Body of pancreas (tissue), 4 donors: ENCODE data around the gene EVL. TPM values are rescaled to one million over a fixed set of nuclear protein-coding genes. Genes with fewer than 3 reads are reported as not detected.
"Not testable (repeated sequence)": the region's sequence is repeated elsewhere in the genome, so short reads cannot be mapped to it uniquely, and the experiment has no call there.

Source experiments
- ATAC-seq: fragments of 150-250 bp; one replicate; pipeline ENCODE4 v1.9.1; 2016
- DNase-seq, 4 donors: peaks; one replicate each; pipeline ENCODE4 v3.0.0-alpha.2; 2019
- H3K27ac ChIP-seq, 4 donors: fragments of 200-600 bp; sonication (generic); 1 replicate in 3 of 4; 2 replicates in 1 of 4; pipeline versions ENCODE4 v1.5.1 to v1.6.1; 2016 to 2019; ENCODE audit warnings: mild to moderate bottlenecking in 1 of 4, mixed read lengths in 1 of 4, moderate library complexity in 1 of 4
- H3K27me3 ChIP-seq, 2 donors: fragments of 200-600 bp; sonication (generic); one replicate each; pipeline ENCODE4 v1.6.0; 2016; ENCODE audit warnings: mild to moderate bottlenecking in 1 of 2
- H3K36me3 ChIP-seq, 2 donors: fragments of 200-600 bp; sonication (generic); replicated peaks in 1 of 2; 2 replicates each; pipeline ENCODE4 v1.5.1; 2016; ENCODE audit warnings: low read depth in 2 of 2; ENCODE audit not compliant: insufficient read depth in 1 of 2
- H3K4me1 ChIP-seq: fragments of 200-600 bp; sonication (generic); one replicate; pipeline ENCODE4 v1.6.0; 2016
- H3K4me3 ChIP-seq, 2 donors: fragments of 200-600 bp; sonication (generic); 1 replicate in 1 of 2; 2 replicates in 1 of 2; pipeline ENCODE4 v1.5.1; 2016 to 2019
- H3K9me3 ChIP-seq, 3 donors: fragments of 200-600 bp; sonication (generic); 1 replicate in 2 of 3; 2 replicates in 1 of 3; pipeline ENCODE4 v1.5.1; 2016
- POLR2A ChIP-seq, 3 donors: fragments of 450-650 bp; IDR thresholded peaks; one replicate each; pipeline ENCODE4 v1.6.1; 2016; ENCODE audit warnings: antibody characterized with exemption in 3 of 3, mild to moderate bottlenecking in 2 of 3
- WGBS, 2 donors: methylation state at CpG; one replicate each; pipeline ENCODE4 v1.1.5; 2017; 5-methylcytosine and 5-hydroxymethylcytosine counted together
- intact Hi-C: fragments of 100-400 bp; cut with DNase I; formaldehyde crosslinking; loops from one replicate; pipeline ENCODE4 v1.15.1; 2023
- total RNA-seq, 2 donors: library from RNA; depleted of rRNA; stranded (reverse); fragments of >200 nt; gene quantifications; one replicate each; pipeline ENCODE4 v1.1.0, GENCODE V29; 2016
- TF ChIP-seq, protein P1 (sequence below), 7 experiments: fragments of 450-650 bp in 4 of 7; fragments of 200-600 bp in 3 of 7; sonication (generic) in 3 of 7; IDR thresholded peaks; one replicate each; pipeline ENCODE4 v1.5.1; 2016 to 2019; ENCODE audit warnings: antibody characterized with exemption in 7 of 7

EVL gene
- total RNA-seq, 2 donors from 2014 or later: 22.3 to 57.7 TPM

DNA sequence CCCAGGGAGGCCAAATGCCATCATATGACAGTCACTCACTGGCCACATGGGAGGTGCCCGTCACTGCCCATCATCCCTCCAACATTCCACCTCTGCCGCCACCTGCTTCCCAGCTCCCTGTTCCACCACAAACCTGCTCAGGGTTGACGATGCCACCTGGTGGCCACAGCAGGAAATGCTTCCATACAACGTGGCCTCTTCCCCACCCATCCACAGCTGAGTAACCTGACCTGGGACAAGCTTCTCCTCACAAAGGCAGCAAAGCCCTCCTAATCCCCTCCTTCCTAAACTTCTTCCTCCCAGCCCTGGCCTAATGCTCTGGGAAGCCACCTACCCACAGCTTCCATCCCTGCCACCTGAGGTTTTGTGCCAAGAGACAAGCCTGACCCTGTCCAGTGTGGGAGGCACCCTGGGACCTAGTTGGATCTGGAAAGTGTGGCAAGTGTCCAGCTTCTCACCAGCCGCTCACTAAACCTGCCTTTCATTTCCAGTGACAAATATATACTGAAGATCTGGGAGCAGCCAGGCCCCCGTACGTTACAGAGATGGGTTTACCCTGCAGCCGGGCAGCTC lies 89.9 kb downstream of the EVL start:
- H3K9me3 ChIP-seq: no peaks in the 10 kb centered on the region
- H3K27me3 ChIP-seq: no peaks in the 10 kb centered on the region
- intact Hi-C loops: no loop called here
- WGBS, 2 donors: 49 to 65% methylated on average over 8 of the region's 8 CpGs
- TF ChIP-seq POLR2A (IDR thresholded peaks at IDR 0.05): no peak
- TF ChIP-seq, protein P1, sequence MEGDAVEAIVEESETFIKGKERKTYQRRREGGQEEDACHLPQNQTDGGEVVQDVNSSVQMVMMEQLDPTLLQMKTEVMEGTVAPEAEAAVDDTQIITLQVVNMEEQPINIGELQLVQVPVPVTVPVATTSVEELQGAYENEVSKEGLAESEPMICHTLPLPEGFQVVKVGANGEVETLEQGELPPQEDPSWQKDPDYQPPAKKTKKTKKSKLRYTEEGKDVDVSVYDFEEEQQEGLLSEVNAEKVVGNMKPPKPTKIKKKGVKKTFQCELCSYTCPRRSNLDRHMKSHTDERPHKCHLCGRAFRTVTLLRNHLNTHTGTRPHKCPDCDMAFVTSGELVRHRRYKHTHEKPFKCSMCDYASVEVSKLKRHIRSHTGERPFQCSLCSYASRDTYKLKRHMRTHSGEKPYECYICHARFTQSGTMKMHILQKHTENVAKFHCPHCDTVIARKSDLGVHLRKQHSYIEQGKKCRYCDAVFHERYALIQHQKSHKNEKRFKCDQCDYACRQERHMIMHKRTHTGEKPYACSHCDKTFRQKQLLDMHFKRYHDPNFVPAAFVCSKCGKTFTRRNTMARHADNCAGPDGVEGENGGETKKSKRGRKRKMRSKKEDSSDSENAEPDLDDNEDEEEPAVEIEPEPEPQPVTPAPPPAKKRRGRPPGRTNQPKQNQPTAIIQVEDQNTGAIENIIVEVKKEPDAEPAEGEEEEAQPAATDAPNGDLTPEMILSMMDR (IDR thresholded peaks at IDR 0.05): peak in 6 of 7 experiments; percentile 21 to 57 (median 30)
- peaks cover 44% of the 10 kb centered on the region for H3K4me1 ChIP-seq
- no peak for DNase-seq
- peak overlapping the region in 3 of 4 donors; percentile 62 to 74 (median 67) for H3K27ac ChIP-seq
- ATAC-seq: no peak
- no peak overlapping the region for H3K4me3 ChIP-seq
- H3K36me3 ChIP-seq: no peaks in the 10 kb centered on the region

DNA sequence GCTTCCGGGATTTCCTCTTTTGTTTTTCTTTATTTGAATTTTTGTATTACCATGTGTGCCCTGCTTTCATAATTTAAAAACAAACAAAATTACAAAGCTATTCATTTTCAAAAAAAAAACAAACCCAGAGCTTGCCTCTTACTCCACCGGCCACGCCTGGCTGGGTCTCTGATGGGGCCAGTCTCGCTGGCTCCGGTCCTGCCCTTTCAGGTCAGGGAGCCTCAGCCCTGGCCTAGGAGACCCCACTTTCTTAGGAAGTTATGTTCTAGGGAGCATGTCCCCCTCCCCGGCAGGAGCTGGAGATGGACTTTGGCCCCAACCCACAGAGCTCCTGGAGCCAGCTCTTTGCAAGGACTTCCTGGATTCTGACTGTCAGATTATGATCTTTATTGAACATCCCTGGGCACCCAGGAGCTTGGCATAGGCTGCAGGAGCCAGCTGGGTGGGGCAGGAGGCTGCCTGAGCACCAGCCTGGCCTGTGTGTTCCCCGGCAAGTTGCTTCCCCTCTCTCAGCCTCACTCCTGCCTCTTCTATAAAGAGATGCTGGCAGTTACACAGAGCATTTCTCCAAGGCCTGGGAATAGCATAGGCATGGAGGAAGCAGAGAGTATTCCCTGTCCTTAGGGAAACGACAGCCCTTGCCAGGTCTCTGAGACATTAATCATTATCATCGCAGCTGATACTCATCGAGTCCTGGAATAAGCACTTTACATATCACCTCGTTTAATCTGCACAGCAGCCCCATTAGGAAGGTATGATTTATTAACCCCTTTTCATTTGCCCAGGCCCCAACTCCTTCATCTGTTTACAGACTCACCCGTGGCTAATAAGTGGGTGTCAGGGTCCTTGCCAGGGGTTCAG lies 90.8 kb downstream of the EVL start:
- no peak for ATAC-seq
- intact Hi-C loops: no loop called here

GRCh38 chr14:100156776-100157175 lies 91.6 kb downstream of the EVL start:
- Histone ChIP-seq H3K36me3 (no peaks in the 10 kb centered on the region), H3K27ac (peak overlapping the region in 1 of 4 donors; percentile 67), H3K27me3 (no peaks in the 10 kb centered on the region), H3K9me3 (no peaks in the 10 kb centered on the region), H3K4me1 (peaks cover 32% of the 10 kb centered on the region), H3K4me3 (no peak overlapping the region)
- DNase-seq (no peak), ATAC-seq (no peak)
- intact Hi-C loops: no loop called here
- 80 to 85% methylated on average over 6 of the region's 6 CpGs for WGBS, 2 donors
- TF ChIP-seq, protein P1 (IDR thresholded peaks at IDR 0.05): no peak
- no peak for TF ChIP-seq POLR2A (IDR thresholded peaks at IDR 0.05)

More for the DNA sequence above, 90.8 kb downstream of the EVL start:
- 45 to 70% methylated on average over 12 of the region's 12 CpGs for WGBS, 2 donors
- H3K4me3 ChIP-seq: no peak overlapping the region
- H3K27ac ChIP-seq: peak overlapping the region in 3 of 4 donors; percentile 62 to 74 (median 67)
- H3K27me3 ChIP-seq: no peaks in the 10 kb centered on the region
- peak in 1 of 4 donors; percentile 40 for DNase-seq
- H3K9me3 ChIP-seq: no peaks in the 10 kb centered on the region
- H3K4me1 ChIP-seq: peaks cover 37% of the 10 kb centered on the region
- no peaks in the 10 kb centered on the region for H3K36me3 ChIP-seq
- TF ChIP-seq POLR2A (IDR thresholded peaks at IDR 0.05): no peak
- TF ChIP-seq, protein P1 (IDR thresholded peaks at IDR 0.05): no peak

DNA sequence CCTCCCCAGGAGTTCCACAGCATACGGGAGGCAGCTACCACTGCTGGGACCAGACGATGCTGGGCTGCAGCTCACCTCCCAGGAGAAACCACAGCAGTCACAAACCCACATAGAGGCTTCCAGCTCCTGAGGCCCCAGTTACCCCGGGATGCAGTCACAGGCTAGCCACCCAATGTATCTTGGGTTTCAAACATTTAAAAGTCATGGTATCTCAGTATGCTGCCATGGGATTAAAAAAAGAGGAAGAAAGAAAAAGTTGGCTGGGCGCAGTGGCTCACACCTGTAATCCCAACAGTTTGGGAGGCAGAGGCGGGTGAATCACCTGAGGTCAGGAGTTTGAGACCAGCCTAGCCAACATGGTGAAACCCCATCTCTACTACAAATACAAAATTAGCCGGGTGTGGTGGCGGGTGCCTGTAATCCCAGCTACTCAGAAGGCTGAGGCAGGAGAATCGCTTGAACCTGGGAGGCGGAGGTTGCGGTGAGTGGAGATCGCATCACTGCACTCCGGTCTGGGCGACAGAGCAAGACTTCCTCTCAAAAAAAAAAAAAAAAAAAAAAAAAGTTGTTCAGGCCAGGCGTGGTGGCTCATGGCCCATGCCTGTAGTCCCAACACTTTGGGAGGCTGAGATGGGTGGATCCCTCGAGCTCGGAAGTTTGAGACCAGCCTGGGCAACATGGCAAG lies 92.5 kb downstream of the EVL start:
- H3K27ac ChIP-seq, ATAC-seq, H3K27me3 ChIP-seq, DNase-seq, H3K36me3 ChIP-seq, intact Hi-C loops, H3K9me3 ChIP-seq, H3K4me3 ChIP-seq: not testable (repeated sequence)
- H3K4me1 ChIP-seq: peaks cover 32% of the 10 kb centered on the region
- WGBS, 2 donors: 81 to 87% methylated on average over 16 of the region's 16 CpGs

DNA sequence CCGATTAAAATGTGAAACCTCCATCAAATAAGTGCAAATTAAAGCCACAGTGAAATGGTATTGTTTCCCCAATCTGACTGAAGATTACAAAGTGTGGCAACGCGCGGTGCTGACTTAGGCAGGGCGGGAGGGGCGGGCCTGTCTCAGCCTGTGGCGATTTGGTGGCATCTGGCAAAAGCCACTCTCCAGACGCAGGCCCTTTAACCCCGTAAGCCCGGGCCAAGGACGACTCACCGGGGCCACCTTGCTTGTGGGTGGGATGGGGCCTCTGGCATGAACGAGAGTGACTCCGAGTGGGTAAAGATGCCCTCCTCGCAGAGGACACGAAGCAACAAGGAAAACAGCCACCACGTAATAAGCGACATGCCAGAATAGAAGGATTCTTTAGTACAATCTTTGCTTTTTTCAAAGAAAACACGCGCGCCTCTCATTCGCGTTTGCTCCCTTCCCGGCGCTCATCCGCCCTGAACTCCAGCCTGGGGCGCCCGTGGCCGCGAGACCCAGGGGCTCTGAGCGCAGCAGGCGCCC lies 93.4 kb downstream of the EVL start:
- no peak for TF ChIP-seq POLR2A (IDR thresholded peaks at IDR 0.05)
- TF ChIP-seq, protein P1 (IDR thresholded peaks at IDR 0.05): no peak
- WGBS, 2 donors: 11% methylated on average over 26 to 32 of the region's 32 CpGs
- Histone ChIP-seq H3K27me3 (no peaks in the 10 kb centered on the region), H3K27ac (peak overlapping the region in 2 of 4 donors; percentile 16 to 64), H3K9me3 (no peaks in the 10 kb centered on the region), H3K4me3 (peak overlapping the region; percentile 17 to 40), H3K4me1 (peaks cover 32% of the 10 kb centered on the region), H3K36me3 (no peaks in the 10 kb centered on the region)
- intact Hi-C loops: no loop called here
- no peak for DNase-seq
- no peak for ATAC-seq
